NCI-H2029 (cell line): ENCODE results near the gene EIF4G3.

ENCODE experiments used
- DNase-seq: peaks from one replicate; lab custom pipeline; 2025; lab: John Stamatoyannopoulos, UW

EIF4G3 gene

DNA sequence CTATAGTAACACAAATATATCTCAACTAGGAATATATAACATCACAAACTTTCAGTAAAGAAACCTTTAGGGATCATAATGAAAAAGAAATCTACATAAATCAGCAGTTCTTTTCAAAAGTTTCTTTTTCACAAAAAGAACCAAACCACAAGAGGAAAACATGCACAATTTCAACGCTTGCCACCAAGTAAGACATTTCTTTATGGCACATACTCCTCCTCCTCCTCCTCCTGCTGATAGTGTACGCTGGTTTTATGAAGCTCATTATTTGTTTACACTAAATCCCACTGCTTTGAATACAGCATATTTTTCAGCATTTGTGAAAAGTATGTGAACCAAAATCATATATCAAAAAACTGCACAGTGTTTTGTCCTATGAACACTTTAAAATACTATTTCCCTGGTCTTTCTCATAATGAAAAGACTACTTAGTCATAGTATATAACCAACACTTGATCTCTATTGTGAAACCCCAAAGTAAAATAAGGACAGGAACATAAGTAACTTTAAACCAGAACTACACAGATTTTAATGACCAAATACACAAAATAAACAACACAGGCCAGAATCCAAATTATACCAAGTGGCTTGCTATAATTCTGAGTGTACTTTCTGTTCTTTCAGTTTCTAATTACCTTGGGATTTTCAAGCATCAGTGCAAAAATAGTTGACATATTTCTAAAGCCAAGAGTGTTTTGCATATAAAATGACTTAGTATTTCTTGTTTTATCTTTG lies 184.2 kb downstream of the EIF4G3 start:
- no peak for DNase-seq

DNA sequence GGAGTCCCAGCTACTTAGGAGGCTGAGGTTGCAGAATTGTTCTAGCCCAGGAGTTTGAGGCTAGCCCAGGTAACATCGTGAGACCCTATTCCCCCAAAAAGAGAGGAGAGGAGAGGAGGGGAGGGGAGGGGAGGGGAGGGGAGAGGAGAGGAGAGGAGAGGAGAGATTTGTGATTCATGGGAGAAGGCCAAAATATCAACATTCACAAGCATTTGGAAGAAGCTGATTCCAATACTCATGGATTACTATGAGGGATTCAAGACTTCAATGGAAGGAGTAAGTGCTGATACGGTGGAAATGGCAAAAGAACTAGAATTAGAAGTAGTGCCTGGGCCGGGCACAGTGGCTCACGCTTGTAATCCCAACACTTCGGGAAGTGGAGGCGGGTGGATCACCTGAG lies 187.8 kb downstream of the EIF4G3 start:
- DNase-seq, result no peak

DNA sequence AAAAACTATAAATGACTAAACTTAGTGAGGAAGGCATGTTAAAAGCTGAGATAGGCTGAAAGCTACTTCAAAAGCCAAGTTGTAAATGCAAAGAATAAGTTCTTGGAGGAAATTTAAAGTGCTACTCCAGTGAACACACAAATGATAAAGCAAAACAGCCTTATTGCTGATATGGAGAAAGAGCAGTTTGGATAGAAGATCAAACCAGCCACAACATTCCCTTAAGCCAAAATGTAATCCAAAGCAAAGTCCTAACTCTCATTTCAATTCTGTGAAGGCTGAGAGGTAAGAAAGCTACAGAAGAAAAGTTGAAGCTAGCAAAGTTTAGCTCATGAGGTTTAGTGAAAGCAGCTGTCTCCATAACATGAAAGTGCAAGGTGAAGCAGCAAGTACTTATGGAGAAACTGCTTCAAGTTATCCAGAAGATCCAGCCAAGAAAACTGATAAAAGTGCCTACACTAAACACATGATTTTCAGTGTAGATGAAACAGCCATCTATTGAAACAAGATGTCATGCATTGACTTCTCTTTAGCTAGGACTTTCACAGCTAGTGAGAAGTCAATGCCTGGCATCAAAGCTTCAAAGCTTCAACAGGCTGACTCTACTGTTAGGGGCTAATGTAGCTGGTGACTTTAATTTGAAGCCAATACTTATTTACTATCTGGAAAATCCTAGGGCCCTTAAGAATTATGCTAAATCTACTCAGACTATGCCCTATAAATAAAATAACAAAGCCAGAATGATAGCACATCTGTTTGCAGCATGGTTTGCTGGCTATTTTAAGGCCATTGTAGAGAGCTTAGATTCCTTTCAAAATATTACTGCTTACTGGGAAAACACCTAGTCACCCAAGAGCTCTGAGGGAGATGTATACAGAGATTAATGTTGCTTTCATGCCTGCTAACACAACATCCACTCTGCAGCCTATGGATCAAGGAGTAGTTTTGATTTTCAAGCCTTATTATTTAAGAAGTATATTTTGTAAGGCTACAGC lies 188.6 kb downstream of the EIF4G3 start:
- no peak for DNase-seq

DNA sequence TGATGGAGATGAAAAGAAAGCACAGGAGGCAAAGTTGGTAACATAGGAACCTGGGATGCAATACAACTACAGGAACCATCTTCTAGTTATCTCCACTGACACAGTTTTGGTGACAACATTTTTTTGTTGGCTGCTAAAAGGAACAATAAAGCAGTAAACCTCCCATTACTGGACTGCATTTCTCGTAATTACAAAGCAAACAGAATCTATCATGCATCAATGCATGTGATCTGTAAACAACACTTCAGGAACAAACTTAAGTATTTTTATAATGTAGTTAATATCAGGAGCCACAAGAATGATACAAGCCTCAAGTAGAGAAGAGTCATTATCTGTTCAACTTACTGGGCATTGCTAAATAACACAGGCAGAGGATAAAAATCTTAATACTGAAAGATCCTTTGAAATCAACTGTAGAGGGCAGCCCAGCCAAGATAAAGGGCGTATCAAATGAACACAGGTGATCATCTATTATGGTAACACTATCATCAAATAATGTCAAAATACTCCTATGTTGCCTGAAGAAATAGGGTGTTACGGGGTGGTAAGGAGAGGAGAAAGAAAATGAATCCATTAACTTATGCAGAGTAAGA lies 193.3 kb downstream of the EIF4G3 start:
- DNase-seq, result no peak

DNA sequence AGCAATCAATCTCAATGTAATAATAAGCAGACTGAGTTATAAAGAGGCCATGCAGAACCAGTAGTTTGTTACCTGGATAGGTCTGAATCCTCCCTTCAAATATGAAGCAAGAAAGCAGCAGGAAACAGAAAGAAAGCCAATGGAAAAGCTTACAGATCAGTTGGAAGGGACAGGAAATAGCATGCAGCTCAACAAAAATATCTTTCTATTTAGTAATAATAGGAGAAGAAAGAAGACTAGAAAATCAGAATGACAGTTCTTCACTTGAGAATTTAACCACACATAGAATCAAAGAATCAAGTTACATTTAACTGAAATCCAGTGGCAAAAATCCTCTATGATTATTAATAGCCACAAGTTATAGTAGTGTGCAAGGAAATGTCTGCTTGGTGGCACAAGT lies 194.4 kb downstream of the EIF4G3 start:
- DNase-seq, result no peak

DNA sequence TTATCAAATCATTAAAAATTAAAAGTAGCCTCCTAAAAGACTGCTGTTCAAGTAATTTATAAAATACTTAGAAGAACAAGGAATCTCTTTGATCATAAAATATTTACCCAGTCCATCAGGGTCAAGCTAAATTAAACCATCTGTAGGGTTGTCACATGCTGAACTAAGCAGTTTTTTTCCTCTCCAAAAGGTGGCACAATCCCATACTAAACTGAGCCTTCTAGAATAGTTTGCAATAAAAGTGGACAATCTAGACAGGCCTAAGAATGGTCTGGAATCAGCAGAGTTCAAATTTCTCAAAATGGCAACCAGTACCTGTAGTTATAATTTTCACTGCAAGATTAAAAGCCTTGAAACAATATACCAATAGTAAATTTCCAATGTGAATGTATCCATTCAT lies 194.8 kb downstream of the EIF4G3 start:
- DNase-seq, result no peak

DNA sequence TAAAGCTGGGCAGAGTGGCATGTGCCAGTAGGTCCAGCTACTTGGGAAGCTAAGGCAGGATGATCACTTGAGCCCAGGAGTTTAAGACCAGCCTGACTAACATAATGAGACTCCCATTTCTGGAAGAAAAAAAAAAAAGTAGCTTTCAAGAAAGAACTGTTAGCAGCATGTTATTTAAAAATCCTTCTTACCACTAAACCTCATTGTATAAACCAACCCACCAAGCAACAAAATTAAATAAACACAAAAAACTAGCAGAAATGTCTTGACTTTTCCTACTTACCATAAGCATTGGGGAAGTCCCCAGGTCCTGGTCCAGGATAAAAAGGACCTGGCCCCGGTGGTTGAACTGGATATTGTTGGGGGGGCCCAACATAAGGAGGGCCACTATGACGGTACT lies 196.6 kb downstream of the EIF4G3 start:
- DNase-seq, result no peak

DNA sequence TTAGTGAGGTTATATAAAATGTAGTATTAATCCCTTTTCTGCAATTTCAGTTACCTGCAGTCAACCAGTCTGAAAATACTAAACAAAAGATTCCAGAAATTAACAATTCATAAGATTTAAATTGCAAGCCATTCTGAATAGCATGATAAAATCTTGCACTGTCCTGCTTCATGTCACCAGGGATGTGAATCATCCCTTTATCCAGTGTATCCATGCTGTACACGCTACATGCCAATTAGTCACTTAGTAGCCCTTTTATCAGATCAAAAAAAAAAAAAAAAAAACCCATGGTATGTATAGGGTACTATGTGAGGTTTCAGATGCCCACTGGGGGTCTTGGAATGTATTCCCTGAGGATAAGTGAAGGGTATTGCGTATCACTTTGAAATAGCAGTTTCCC lies 198.3 kb downstream of the EIF4G3 start:
- DNase-seq, result no peak

DNA sequence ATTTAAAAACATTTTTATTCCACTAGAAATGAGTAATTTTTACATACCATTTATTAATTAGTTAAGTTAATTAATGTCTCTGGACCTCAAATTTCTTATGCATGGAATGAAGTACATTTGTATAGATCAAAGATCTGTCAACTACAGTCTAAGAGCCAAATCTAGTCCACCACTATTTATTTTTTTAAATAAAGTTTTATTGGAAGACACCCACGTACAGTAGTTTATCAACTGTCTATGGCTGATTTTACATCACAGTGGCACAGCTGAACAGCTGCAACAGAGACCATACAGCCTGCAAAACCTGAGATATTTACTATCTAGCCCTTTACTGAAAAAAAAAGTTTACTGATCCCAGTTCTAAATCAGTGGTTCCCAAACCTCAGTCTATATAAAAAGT lies 201.0 kb downstream of the EIF4G3 start:
- DNase-seq, result no peak

DNA sequence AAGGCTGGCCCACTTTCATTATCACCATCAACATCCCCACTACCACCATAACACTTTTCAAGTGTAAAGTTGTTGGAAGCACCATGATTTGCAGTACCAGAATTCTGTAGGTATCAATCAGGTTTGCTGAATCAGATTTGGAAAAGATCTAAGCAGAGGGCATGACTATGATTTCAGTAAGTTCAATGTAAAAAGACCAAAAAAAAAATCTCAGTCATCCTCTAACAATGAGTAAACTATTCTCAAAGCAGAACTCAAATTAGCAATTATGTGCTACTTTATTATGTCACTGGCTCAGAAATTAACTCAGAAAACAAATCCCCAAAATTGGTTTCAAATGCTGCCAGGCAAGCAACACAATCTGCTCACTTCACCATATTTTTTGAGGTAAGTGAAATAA lies 201.7 kb downstream of the EIF4G3 start:
- no peak for DNase-seq

DNA sequence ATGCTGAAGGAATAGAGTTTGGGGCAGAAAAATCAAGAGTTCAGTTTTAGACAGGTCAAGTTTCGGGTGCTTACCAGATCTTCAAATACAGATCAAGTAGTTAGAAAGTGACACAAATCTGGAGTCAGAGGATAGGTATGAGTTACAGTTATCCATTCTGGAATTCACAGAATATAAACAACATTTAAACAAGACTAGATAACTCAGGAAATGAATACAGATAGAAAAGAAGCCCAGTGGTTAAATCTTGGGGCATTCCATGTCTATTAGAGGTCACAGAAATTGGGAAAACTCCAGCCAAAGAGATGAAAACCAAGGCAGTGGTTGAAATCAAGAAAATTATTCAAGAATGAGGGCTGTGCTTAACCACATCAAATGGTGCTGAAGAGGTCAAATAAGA lies 202.6 kb downstream of the EIF4G3 start:
- no peak for DNase-seq

DNA sequence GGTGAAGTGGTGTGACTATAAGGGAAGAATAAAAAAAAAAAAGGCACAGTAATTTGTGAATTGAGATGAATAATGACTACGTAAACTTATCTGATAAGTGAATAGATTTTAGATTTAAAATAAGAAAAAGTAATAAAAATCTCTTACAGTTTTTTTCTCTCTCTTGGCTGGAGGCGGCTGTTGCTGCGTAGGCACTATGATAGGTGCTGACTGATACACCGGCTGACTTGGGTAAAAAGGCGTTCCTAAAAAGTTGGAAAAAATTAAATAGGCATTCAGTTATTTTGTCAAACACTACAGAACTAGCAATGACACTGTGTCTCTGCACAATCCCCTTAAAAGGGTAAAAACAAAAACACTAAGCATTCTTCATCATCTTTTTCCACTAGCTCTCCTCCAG lies 203.8 kb downstream of the EIF4G3 start:
- DNase-seq, result no peak

DNA sequence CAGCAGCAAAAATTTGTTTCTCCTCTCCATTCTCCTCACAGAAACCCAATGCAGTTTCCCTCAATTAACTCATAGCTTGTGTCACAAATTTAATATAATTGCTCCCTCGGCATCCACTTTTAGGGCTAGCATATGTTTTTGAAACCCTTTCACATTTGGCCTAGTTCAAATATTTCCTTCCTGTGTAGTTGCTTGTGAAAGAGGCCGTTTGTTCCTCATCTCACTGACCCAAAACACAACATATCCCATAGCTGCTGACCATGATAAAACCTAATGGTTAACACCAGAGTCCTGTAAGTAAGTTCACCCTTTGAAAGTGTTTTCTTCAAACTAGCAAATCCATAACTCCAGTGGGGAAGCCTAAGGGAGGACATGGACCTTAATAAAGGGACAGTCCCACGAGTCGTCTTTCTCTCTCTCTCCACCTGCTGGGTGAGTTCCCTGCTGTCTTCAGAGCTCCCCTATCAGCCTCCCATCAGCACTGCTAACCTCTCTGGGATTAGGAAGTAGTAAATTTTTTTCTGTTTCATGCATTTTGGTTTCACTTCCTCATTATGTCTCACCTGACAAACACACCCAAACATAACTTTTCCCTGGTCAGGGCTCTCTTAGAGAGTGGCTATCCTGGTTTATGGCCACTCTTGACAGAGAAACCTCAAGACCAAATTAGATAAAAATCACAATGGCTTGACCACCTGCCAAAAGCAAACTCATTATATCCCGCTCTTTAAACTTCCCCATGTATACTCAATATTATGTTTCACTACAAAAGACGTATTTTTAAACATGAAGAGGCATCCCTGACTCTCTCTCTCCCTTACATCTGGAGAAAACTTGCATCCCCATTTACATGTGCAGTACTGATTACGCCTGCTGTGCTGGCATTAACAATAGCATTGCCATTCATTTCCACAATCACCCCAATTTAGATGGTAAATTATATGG lies 211.9 kb downstream of the EIF4G3 start:
- peak; percentile 54 for DNase-seq

DNA sequence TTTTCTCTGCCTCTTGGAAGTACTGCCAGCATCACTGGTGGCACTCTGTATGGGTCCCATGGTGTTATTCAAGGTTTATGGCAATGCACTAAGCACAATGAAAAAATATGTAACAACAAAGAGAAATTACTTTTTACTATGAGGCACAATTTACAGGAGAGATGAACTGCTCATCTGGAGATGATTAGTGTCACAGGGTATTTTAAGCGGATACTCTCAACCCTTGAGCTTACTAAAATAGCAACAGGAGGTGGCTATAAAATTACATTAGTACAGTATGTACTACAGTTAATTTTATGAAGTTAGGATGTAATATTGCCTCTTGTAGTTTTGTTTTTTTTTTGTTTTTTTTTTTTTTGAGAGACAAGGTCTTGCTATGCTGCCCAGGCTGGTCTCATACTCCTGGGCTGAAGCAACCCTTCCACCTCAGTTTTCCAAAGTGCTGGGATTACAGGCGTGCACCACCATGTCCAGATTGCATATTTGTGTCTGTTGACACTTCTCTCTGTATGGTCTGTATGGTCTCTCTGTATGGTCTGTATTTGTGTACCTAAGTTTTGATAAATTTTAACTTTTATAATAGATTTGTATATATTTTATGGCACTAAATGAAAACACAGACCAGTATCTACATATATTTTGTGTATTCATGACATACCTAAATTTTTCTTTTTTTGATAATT lies 214.0 kb downstream of the EIF4G3 start:
- DNase-seq, result no peak

DNA sequence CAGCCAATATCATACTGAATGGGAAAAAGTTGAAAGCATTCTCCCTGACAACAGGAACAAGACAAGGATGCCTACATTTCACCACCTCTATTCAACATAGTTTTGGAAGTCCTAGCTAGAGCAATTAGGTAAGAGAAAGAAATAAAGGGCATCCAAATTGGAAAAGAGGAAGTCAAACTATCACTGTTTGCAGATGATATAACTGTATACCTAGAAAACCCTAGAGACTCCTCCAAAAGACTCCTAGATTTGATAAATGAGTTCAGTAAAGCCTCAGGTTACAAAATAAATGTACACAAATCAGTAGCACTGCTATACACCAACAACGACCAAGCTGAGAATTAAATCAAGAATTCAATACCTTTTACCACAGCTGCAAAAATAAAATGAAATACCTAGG lies 218.3 kb downstream of the EIF4G3 start:
- DNase-seq, result no peak

DNA sequence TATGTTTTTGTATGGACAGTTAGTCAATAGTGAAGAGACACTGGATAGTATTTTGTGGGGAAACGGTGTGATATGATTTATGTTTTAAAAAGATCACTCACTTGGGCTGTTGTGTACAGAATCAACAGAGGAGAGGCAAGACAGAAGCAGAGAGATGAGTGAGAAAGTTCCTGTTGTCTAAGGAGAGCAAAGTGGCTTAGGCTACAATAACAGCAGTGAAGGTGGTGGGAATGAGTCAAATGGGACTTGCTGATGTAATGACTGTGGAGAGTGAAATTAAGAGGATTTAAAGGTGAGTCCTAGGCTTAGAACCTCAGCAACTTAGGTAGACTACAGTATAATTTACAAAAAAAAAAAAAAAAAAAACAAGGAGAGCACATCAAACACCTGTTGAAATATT lies 220.4 kb downstream of the EIF4G3 start:
- no peak for DNase-seq

DNA sequence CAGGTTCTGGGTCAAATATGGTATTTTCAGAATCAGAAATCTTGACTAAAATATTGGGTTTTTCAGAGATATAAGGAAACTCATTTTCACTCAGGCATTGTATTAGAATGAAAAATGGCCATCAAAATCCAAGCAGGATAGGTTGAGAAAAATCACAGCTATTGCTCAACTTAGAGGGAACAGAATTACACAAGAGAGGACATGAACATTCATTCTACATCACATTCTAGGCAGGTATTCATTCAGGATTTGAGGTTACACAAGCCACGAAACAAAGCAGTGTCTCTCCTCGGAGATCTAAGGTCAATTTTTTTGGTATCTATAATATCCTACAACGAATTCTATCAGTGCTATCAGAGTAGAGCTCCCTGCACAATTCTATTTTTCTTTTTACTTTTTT lies 226.0 kb downstream of the EIF4G3 start:
- DNase-seq, result no peak

DNA sequence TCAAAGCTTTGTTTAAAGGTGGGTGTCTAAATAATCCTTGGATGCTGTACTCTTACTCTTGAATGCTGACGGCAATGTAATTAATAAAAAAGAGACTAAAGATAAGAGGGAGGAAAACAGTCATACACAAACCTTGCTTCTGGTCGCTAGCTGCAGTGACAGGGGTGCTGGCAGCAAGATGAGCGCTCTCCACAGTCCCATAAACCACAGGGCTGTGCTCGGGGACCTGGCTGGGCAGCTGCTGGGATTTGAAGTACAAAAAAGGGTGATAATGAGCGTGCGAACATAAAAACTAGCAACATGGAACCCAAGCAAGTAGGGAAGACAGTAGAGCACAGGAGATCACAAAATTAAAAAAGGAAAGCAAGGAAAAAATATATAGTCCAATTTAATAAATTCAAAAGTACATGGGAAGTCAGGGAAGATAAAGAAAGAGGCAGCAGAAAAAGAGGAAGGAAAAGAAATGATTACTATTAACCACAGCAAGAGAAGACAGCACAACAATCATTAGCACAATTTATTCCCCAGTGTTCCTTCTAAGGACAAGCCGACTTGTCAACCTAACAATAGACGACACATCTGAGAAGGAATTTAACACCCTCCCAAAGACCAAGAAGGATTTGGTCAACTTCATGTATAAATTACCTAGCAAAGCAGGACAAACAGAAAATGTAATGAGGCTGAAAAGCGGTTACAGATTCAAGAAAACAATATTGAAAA lies 226.7 kb downstream of the EIF4G3 start:
- no peak for DNase-seq

DNA sequence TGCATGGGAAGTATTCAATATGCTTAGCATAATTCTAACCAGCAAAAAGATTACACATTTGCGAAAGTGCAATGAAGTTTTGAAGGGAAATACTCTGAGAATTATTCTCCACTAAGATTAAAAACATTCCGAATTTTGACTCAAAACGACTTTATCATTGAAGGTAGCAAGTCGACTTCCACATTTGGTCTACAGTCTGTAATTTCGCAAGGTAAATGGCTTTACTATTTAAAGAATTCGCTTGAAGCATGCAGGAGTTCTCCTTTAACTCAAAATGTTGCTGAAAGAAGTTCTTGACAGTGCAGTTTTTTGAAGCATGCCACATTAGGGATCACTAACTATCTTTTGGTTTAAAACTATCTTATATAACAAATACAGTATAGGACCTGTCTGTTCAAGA lies 228.6 kb downstream of the EIF4G3 start:
- no peak for DNase-seq

DNA sequence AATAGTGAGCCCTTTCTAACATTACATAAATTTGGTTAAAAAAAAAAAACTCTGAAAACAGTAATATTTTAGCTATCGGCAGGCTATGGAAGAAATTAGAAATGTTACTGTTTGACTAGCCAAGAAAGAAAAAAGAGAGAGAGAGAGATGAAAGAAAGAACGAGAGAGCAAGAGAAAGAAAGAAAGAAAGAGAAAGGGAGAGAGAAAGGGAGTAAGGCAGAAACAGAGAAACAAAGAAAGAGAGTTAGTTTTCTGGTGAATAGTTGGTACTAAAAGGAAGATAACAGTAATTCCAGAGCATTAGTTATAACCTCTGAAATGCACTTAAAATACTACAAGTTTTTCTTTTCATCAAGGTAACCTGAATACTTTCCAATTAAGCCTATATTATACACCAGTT lies 229.3 kb downstream of the EIF4G3 start:
- DNase-seq, result no peak

DNA sequence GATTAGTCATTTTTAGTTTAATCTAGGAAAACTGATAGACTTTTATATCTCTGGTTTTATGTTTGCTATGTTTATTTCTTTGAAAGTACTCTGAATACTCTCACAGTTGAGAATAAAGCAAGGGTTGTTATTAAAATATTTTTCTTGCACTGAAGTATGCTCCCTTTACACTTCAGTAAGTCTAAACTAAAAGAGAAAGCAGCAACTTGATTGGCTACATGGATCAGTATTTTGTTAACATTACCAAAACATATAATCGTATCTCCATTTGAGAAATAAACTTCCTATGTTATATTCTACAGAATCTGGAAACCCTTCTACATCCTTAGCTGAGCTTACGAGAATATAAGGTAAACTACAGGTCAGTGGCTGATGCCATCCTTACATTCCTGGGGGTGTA lies 240.1 kb downstream of the EIF4G3 start:
- DNase-seq, result no peak
